ENCODE results near the gene B9D2. TPM values are rescaled to one million over a fixed set of nuclear protein-coding genes. Genes with fewer than 3 reads are reported as not detected.

Gene B9D2
- polyA plus RNA-seq, 1 of the 3 experiments (the other 2 are of a cell fraction), result 13.3 TPM

DNA sequence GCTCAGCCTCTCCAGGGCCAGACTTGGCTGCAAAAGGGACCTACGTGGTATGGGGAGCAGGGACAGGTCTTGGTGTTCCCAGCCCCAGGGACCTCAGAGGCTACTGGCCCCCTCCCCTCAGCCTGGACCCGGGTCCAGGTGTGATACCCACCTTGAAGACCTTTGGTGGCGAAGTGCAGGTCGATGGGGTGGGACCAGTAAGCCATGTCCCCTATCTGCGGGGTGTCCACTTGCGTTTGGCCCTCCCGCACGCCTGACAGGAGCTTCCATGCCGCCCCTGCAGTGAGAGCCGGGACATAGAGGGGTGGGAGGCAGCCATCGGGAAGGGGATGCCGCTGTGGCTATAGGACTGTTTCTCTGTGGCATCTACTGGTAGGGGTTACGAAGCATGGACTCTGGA is 6.2 kb downstream of the B9D2 start (continued):
- TF ChIP-seq SIN3A (IDR thresholded peaks at IDR 0.05; ENCODE audit: borderline replicate concordance, low read depth, low read length) (no peak), ELF1 (IDR thresholded peaks at IDR 0.05) (no peak)

DNA sequence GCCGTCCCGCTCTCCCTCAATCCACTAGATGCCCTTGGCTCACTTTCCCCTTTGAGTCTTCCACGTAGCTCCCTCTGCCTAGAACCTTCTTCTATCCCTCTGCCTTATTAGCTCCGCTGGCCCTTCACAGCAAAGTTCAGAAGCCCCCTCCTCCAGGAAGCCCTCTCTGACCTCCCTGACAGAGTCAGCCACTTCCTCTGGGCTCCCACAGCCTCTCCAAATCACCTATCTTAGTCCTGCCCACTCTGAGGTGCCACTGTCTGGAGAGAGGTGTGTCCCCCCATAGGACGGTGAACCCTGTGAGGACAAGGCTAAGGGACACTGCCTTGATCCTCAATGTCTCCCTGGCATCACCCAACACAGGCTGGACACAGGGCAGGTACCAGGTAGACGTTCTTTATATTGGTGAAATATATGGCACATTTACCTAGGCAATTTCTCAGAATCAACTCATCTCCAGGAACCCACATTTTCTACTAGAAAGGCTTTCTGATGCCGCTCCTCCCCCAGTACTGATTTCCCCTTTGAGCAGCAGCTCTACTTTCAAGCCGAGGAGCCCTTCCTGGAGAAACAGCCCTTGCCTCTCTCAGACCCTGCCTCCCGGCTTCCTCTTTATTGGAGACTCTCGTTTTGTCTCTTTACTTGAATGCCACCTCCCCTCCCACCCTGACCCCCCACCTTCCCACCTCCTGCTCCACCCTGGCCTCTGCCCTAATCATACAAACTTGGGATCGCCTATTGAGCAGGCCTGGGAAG is 6.8 kb downstream of the B9D2 start:
- Histone ChIP-seq H4K20me1 (ENCODE audit: insufficient read depth) (peaks cover 11% of the 10 kb centered on the region), H3K9me2 (no peaks in the 10 kb centered on the region), H3K9me3 (no peaks in the 10 kb centered on the region), H3K79me2 (ENCODE audit: insufficient read depth) (peaks cover 15% of the 10 kb centered on the region), H2AFZ (ENCODE audit: low read depth) (no peak overlapping the region), H3K27me3 (ENCODE audit: insufficient read depth) (no peaks in the 10 kb centered on the region), H3K4me1 (ENCODE audit: control insufficient read depth in 1 of 2, insufficient read depth in 2 of 2, low read depth in 1 of 2, low read length in 1 of 2) (peaks cover 0 to 23% of the 10 kb centered on the region in 2 experiments; a peak in 1 of 4 replicates), H3F3A (replicated peaks; ENCODE audit: insufficient read depth) (peaks cover 6% of the 10 kb centered on the region), H3K9ac (no peak overlapping the region), H3K4me2 (no peak overlapping the region), H3K27ac (ENCODE audit: low read depth in 2 of 2, low read length in 1 of 2) (no peak overlapping the region), H3K36me3 (replicated peaks in 1 of 2; ENCODE audit: control insufficient read depth in 1 of 2, insufficient read depth in 2 of 2, low read length in 1 of 2) (no peaks in the 10 kb centered on the region), H3K4me3 (ENCODE audit: low read depth in 2 of 2, low read length in 1 of 2) (no peak overlapping the region)
- 84% methylated on average over 10 of the region's 11 CpGs for WGBS (ENCODE audit: low lambda C conversion rate)
- CTCF ChIA-PET, result interaction anchor here (0.6 to 2.8 kb wide), 3 partner anchors 9 to 48 kb away, joined by 3 to 13 read pairs (median 4); partner anchors contain the start of gene CCDC97
- peak; percentile 3 for DNase-seq
- TF ChIP-seq JUND (IDR thresholded peaks at IDR 0.05) (no peak), EZH2phosphoT487 (IDR thresholded peaks at IDR 0.05; ENCODE audit: borderline replicate concordance, low read depth) (no peak), NFIC (IDR thresholded peaks at IDR 0.05; ENCODE audit: borderline replicate concordance) (no peak), RCOR1 (IDR thresholded peaks at IDR 0.05; ENCODE audit: low read length) (no peak), MEF2A (IDR thresholded peaks at IDR 0.05; ENCODE audit: borderline replicate concordance, low read depth) (no peak), EP300 (IDR thresholded peaks at IDR 0.05; ENCODE audit: borderline replicate concordance in 1 of 2, low read depth in 1 of 2, low read length in 1 of 2) (no peak), SMC3 (IDR thresholded peaks at IDR 0.05; ENCODE audit: low read depth, low read length) (no peak)
- TF ChIP-seq, protein P1, sequence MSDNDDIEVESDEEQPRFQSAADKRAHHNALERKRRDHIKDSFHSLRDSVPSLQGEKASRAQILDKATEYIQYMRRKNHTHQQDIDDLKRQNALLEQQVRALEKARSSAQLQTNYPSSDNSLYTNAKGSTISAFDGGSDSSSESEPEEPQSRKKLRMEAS (IDR thresholded peaks at IDR 0.05; ENCODE audit: low read depth), result no peak
- TF ChIP-seq, protein P2, sequence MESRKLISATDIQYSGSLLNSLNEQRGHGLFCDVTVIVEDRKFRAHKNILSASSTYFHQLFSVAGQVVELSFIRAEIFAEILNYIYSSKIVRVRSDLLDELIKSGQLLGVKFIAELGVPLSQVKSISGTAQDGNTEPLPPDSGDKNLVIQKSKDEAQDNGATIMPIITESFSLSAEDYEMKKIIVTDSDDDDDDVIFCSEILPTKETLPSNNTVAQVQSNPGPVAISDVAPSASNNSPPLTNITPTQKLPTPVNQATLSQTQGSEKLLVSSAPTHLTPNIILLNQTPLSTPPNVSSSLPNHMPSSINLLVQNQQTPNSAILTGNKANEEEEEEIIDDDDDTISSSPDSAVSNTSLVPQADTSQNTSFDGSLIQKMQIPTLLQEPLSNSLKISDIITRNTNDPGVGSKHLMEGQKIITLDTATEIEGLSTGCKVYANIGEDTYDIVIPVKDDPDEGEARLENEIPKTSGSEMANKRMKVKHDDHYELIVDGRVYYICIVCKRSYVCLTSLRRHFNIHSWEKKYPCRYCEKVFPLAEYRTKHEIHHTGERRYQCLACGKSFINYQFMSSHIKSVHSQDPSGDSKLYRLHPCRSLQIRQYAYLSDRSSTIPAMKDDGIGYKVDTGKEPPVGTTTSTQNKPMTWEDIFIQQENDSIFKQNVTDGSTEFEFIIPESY (IDR thresholded peaks at IDR 0.05; ENCODE audit: borderline replicate concordance, low read depth), result no peak
- TF ChIP-seq, protein P3, sequence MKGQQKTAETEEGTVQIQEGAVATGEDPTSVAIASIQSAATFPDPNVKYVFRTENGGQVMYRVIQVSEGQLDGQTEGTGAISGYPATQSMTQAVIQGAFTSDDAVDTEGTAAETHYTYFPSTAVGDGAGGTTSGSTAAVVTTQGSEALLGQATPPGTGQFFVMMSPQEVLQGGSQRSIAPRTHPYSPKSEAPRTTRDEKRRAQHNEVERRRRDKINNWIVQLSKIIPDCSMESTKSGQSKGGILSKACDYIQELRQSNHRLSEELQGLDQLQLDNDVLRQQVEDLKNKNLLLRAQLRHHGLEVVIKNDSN (IDR thresholded peaks at IDR 0.05; ENCODE audit: borderline replicate concordance, low read depth), result no peak
- POLR2A ChIA-PET, result no interaction called here

Data from SK-N-SH (cell line).